Stimulated activated CD4-positive, alpha-beta T cell treated with anti-CD3 and anti-CD28 coated beads, Interleukin-2, amount 100 ng/mL, for 48 hours (primary cell): ENCODE data around the gene COMT.
A peak's percentile ranks its signal among the peaks of the same experiment; 100 is the strongest.
"Not testable (repeated sequence)": the region's sequence is repeated elsewhere in the genome, so short reads cannot be mapped to it uniquely, and the experiment has no call there.

Experiments
- DNase-seq, 2 donors: peaks; one replicate each; pipeline ENCODE4 v3.0.0-alpha.2; 2020

COMT gene

DNA sequence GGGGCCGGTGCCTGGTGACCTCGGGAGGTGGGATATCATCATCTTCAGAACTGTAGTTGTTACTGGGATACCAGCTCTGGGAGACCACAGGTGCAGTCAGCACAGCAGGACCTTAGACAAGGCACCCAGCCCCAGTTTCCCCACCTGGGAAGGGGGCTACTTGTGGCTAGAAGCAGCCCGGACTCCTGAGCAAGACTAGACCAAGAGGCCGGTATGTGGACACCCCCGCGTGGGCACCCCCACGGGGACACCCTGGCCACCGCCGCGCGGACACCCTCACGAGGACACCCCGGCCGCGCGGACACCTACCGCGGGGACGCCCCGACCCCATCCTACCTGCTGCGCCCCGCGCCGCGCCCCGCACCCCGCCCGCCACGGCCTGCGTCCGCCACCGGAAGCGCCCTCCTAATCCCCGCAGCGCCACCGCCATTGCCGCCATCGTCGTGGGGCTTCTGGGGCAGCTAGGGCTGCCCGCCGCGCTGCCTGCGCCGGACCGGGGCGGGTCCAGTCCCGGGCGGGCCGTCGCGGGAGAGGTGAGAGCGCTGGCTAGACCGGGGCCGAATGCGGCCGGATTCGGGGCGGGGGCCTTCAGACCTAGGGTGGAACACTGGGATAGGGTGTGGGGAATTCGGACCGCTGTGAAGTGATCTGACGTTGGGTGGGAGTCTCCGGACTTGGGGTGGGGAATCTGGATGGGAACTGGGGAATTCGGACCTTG is at the start of gene COMT, which contains the start of gene TXNRD2:
Gene COMT (plus strand): TSS at position 408 of the 718 bp plus-strand sequence. CDS start 20,755 bp downstream, outside the sequence.
Gene TXNRD2 (minus strand): TSS at position 454 of the 718 bp plus-strand sequence. CDS start 15 bp downstream, at position 439.
- peak; percentile 61 to 70 for DNase-seq

- peak; percentile 34 to 56 for DNase-seq
Observed at GRCh38 chr22:19892257-19892879, 49.2 kb upstream of the COMT start.

GRCh38 chr22:19892925-19893324 is 48.6 kb upstream of the COMT start:
- no peak for DNase-seq

DNA sequence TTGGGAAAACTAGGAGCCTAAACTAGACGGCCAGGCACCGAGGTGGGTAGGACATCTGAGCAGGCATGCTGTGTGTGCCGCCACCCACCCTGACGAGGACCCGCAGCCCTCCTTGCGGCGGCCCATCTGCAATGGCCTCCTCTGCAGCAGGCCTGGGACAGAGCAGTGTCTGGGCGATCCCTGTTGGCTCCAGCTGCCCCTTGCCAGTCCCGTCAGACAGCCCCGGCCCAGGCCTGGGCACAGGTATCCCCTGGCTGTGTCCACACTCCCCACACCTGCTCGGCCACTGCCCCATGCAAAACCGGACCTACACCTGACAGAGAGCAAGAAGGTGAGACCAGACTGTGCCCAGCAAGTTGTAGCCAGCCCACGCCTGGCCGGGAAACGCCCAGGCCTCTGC is 48.2 kb upstream of the COMT start:
- DNase-seq: no peak

DNA sequence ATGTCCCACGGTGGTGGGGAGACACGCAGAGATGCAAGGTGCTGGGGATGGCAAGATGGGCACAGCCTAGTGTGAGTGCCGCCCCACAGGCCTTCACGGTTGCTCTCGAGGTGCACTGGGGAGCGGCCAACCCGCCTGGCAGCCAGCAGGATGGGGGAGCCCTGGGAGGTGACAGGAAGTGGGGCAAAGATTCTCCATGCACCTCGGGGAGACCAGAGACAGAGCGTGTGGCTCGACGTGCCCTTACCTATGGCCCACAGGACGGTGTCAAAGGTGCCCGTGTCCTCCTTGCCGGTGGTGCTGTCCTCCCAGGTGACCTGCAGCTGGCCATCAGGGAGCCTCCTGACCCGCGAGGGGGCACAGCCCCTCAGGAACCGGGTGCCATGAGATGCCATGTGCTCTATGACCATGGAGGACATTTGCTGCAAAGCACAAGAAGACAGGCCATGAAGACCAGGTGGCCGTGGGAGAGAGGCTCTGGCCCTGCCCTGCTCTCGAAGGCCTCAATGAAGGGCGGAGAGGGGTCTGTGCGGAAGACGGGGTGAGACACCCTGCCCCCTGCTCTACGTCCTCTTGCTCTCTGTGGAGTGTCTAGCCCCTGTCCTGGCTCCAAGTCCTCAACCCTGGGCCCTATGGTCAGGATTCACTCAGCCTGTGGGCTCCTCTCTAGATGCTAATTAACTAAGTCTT is 46.3 kb upstream of the COMT start:
- no peak for DNase-seq

GRCh38 chr22:19896665-19897355 is 44.8 kb upstream of the COMT start:
- no peak for DNase-seq

DNA sequence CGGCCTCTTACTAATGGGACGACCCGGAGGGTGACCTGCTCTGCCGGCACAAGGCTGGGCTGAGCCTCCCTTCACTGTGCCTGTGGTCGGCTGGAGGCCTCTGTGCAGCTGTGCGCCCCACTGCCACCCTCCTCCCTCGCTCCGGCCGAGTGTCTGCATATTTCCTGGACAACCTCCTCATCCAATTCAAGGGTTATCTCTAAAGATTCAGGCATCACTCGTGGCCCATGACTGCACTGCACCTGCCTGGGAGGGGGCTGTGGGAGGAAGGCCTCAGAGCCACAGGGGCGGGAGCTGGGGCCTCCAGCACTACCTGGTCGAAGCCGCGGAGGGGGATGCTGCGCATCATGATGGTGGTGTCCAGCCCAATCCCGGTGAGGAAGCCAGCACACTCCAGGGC is 43.8 kb upstream of the COMT start:
- no peak for DNase-seq

DNA sequence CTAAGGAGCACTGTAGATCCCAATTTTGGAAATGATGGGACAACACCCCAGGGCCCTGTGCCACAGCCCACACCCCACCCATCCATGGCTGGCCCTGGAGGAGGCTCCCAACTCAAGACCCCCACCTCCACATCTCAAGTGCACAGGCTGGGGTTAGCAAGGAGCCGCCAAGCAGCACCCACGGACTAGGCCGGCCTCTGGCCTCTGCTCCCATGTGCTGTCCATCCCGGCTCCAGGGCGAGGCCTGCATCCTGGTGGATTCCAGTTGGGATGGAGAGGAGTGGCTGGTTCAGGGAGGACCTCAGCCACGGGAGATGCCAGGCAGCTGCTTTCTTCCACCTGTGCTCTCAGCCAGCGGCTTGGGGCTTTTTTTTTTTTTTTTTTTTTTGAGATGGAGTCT is 43.4 kb upstream of the COMT start:
- DNase-seq: no peak

DNA sequence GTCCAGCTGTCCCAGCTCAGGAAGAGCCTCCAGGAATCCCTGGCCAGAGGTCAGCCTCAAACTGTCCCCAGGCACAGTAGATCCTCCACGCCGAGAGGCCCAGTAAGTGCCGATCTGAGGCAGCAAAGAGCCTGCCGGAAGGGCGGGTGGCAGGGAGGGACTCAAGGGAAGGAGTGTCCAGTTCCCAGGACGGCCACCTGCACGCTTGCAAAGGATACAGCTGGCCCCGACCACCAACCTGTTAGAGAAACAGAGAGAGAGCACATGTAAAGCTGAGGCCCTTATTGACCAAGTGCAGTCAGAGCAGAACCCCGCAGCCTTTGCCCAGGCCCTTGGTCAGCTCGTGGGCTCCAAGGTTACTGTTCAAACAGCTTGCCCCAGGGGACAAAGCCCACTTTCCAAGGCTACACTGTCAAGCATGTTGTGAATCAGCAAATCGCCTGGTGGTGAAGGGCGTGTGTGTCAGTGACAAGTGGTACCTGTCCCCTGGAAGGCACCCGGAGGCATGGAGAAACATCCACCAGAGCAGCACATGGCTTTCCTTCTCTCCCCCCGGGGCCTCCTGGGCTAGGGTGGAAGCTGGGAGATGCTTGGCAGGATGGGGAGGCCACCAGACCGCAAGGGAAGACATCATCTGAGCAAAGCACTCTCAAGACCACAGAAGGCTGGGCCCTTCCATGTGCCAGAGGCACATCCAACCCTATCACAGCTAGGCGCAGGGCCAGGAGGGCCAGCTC is 42.6 kb upstream of the COMT start:
- no peak for DNase-seq

DNA sequence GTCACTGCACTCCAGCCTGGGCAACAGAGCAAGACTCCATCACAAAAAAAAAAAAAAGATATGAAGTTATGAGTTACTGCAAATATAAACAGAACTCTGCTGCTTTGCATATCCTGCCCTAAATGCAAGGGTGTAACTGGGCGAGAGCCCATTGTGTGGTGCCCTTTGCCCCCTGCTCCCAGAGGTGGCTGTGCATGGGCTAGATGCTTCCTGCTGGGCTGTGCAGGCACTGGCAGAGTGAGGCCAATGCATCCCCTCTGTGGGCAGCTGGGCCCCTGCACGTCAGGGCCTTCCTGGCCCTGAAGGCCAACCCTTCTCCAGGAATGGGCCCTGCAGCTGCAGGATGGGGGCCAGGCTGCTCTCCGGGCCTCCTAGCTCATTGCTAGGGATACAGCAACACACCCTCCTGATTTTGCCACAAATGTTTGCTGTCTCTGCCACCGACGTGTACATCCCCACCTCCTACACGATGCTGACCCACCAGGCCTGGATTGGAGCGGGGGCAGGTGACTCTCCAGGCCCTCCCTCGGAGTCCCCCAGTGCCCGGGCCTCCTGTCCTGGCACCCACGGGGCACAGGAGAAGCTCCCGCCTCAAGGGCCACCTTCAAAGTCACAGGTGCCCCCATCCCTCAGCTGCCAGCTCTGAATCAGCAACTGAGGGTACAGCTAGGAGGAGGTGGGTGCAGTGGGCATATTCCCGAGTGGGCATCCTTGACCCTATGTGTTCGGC is 40.7 kb upstream of the COMT start:
- DNase-seq: no peak

DNA sequence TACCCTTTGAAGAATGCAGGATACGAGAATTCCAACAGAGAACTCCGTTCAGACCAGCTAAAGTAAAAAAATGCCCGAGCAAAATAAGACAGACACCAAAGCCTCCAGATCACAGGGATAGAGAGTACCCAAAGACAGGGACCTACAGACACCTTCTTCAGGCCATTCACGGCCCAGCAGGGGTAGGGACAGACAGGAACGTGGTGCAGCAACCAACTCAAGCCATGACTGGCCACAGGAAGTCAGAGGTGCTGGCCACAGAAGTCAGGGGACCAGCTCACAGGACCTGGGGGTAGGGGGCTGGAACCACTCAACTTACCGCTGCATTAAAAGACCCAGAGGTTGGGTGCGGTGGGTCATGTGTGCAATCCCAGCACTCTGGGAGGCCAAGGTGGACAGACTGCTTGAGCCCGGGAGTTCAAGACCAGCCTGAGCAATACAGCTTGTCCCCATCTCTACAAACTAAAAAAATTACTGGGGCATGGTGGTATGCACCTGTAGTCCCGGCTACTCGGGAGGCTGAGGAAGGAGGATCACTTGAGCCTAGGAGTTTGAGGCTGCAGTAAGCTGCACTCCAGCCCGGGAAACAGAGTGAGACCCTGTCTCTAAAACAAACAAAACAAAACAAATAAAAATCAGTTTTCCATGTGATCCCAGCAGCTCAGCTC is 39.9 kb upstream of the COMT start:
- DNase-seq: no peak

DNA sequence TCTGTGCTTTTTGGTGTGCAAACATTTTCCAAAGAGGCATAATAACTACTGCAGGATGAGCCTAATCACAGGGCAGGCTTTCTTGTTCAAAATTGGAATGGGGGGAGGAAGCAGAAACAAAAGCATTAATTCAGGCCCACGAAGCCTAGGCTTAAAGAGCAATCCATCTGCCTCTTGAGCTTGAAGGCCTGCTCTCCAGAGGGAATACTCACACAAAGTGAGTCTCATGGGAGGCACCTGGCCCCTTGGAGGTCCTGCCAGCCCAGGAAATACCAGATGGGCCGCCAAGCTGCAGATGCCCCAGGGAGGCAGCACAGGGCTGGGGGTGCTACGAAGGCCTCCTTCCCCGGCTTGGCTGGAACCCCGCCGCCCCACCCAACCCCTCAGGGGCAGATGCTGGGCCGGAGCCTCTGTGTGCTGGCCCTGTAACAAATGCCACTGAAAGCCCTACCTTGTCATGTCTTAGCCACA is 39.3 kb upstream of the COMT start:
- no peak for DNase-seq

DNA sequence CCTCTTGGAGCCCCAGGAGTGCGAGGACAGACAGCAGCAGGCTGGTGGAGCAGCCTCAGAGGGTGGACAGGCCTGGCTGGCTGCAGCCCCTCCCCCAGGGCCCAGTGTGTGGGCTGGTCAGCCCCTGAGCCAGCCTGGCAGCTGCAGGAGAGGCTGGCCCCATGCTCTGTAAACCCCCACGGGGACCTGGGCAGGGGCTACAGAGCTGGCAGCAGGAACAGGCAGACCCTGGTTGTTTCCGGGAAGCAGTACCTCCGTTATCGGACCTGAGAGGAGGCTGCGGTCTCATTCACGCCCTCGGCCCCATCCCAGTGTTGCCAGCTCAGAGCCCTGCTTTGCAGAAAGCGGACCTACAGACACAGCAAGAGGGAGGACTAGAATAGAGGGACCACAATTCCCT is 38.5 kb upstream of the COMT start:
- DNase-seq: no peak

GRCh38 chr22:19903513-19903912 is 38.1 kb upstream of the COMT start:
- DNase-seq: no peak

- no peak for DNase-seq
Observed at GRCh38 chr22:19904174-19904856, 37.3 kb upstream of the COMT start.

DNA sequence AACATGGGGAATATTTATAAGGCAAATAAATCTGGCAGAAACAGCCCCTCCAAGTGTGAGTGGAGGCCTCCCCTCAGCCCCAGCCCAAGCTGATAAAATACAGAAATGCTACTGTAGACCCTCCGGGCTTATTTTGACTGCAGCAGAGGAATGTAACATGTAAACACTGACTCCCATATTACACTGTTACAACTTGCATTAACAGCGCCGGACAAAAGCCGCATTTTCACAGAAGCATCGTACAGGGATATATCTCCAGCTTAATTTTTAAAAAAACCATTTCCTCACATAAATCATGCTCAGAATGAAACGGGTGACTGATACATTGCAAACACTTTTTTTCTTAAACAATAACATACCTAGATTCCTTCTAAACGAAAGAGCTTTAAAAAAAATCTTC is 36.6 kb upstream of the COMT start:
- DNase-seq: no peak

DNA sequence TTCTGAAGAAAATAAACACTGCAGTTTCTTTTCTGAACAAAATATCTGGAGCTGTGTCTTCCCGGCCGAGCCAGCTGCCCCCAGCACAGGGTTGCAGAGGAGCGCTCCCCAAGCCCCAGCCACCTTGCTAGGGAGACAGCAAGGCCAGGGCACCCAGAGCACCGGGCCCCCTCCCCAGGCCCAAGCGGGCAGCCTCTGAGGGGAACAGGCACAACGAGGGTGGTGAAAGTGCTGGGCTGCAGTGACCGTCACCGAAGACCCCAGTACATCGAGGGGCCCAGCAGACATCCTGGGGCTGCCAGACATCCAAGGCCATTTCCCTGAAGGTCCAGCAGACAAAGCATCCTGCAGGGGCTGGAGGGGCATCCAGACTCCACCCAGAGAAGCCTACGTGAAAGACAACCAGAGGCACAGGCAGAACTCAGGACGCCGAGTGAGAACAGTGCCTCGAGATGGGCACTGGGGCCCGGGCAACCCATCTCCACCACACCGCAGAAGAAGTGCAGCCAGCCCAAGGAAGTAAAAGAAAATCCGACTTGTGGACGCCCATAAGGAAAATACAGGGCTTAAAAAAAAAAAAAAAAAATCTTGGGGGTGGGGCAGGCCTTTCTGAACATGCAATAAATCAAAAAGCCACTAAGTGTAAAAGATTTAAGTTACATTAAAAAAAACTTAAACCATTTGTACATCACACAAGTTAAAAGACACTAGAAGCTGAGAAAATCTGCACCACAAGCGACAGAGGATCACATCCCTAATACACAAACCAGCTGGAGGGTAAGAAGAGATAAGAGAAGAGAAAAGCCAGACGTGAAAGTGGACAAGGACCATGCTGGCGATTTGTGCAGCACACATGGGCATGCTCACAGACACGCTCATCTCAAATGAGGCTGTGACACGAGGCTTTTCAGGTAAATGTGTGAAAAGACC is 36.0 kb upstream of the COMT start:
- no peak for DNase-seq

GRCh38 chr22:19906864-19907263 is 34.7 kb upstream of the COMT start:
- not testable (repeated sequence) for DNase-seq

GRCh38 chr22:19907902-19908301 is 33.7 kb upstream of the COMT start:
- not testable (repeated sequence) for DNase-seq
